ENCODE measurements around the gene SCN8A. TPM values are rescaled to one million over a fixed set of nuclear protein-coding genes. Genes with fewer than 3 reads are reported as not detected.

The SCN8A gene
- total RNA-seq, 1 donor from 2014 or later = 2.7 TPM

GRCh38 chr12:51626629-51627028, 35.6 kb downstream of the SCN8A start:
- H3K4me1 Mint-ChIP-seq = no peaks in the 10 kb centered on the region
- H3K27ac Mint-ChIP-seq = no peak overlapping the region
- H3K27me3 Mint-ChIP-seq (ENCODE audit: low read depth) = peaks cover 11% of the 10 kb centered on the region
- no peak for TF ChIP-seq CTCF (IDR thresholded peaks at IDR 0.05; ENCODE audit: unreplicated experiment)
- no peaks in the 10 kb centered on the region for H3K9me3 Mint-ChIP-seq
- no peak overlapping the region for H3K4me3 Mint-ChIP-seq
- DNase-seq (ENCODE audit: low spot score in 2 of 2, unreplicated experiment in 2 of 2) = no peak
- H3K36me3 Mint-ChIP-seq = no peaks in the 10 kb centered on the region

- Mint-ChIP-seq H3K9me3 (no peaks in the 10 kb centered on the region), H3K36me3 (no peaks in the 10 kb centered on the region), H3K27ac (no peak overlapping the region), H3K4me1 (no peaks in the 10 kb centered on the region), H3K4me3 (no peak overlapping the region), H3K27me3 (ENCODE audit: low read depth) (peaks cover 11% of the 10 kb centered on the region)
- DNase-seq (ENCODE audit: low spot score in 2 of 2, unreplicated experiment in 2 of 2) = no peak
- TF ChIP-seq CTCF (IDR thresholded peaks at IDR 0.05; ENCODE audit: unreplicated experiment) = no peak
Observed at GRCh38 chr12:51630256-51630880, 39.3 kb downstream of the SCN8A start.

- Mint-ChIP-seq H3K9me3 (no peaks in the 10 kb centered on the region), H3K36me3 (no peaks in the 10 kb centered on the region), H3K4me1 (no peaks in the 10 kb centered on the region), H3K27ac (no peak overlapping the region), H3K4me3 (no peak overlapping the region), H3K27me3 (ENCODE audit: low read depth) (peaks cover 9% of the 10 kb centered on the region)
- no peak for DNase-seq (ENCODE audit: low spot score in 2 of 2, unreplicated experiment in 2 of 2)
- no peak for TF ChIP-seq CTCF (IDR thresholded peaks at IDR 0.05; ENCODE audit: unreplicated experiment)
Observed at GRCh38 chr12:51630986-51631385, 40.0 kb downstream of the SCN8A start.

GRCh38 chr12:51631591-51631990, 40.6 kb downstream of the SCN8A start:
- TF ChIP-seq CTCF (IDR thresholded peaks at IDR 0.05; ENCODE audit: unreplicated experiment) = no peak
- H3K4me3 Mint-ChIP-seq = no peak overlapping the region
- no peaks in the 10 kb centered on the region for H3K36me3 Mint-ChIP-seq
- H3K4me1 Mint-ChIP-seq = no peaks in the 10 kb centered on the region
- H3K27me3 Mint-ChIP-seq (ENCODE audit: low read depth) = peaks cover 9% of the 10 kb centered on the region
- no peak for DNase-seq (ENCODE audit: low spot score in 2 of 2, unreplicated experiment in 2 of 2)
- H3K9me3 Mint-ChIP-seq = peaks cover 5% of the 10 kb centered on the region
- no peak overlapping the region for H3K27ac Mint-ChIP-seq

- Mint-ChIP-seq H3K36me3 (peaks cover 2% of the 10 kb centered on the region), H3K4me3 (no peak overlapping the region), H3K4me1 (no peaks in the 10 kb centered on the region), H3K9me3 (peaks cover 13% of the 10 kb centered on the region), H3K27me3 (ENCODE audit: low read depth) (peaks cover 9% of the 10 kb centered on the region), H3K27ac (no peak overlapping the region)
- no peak for TF ChIP-seq CTCF (IDR thresholded peaks at IDR 0.05; ENCODE audit: unreplicated experiment)
- no peak for DNase-seq (ENCODE audit: low spot score in 2 of 2, unreplicated experiment in 2 of 2)
Observed at GRCh38 chr12:51632623-51633022, 41.6 kb downstream of the SCN8A start.

GRCh38 chr12:51635346-51635745, 44.3 kb downstream of the SCN8A start:
- no peak for TF ChIP-seq CTCF (IDR thresholded peaks at IDR 0.05; ENCODE audit: unreplicated experiment)
- Mint-ChIP-seq H3K4me1 (no peaks in the 10 kb centered on the region), H3K9me3 (peaks cover 18% of the 10 kb centered on the region), H3K4me3 (no peak overlapping the region), H3K27ac (no peak overlapping the region), H3K36me3 (peaks cover 4% of the 10 kb centered on the region), H3K27me3 (ENCODE audit: low read depth) (peaks cover 5% of the 10 kb centered on the region)
- DNase-seq (ENCODE audit: low spot score in 2 of 2, unreplicated experiment in 2 of 2) = no peak
